GM18499 (cell line): Measurements from ENCODE around the gene CNN1.

Source experiments
- ATAC-seq: cut with Tn5 transposase; IDR thresholded peaks from one replicate; pipeline ENCODE4 v1.9.1; 2021; ENCODE audit warnings: moderate number of reproducible peaks; ENCODE audit not compliant: insufficient read depth, unreplicated experiment

The CNN1 gene

DNA sequence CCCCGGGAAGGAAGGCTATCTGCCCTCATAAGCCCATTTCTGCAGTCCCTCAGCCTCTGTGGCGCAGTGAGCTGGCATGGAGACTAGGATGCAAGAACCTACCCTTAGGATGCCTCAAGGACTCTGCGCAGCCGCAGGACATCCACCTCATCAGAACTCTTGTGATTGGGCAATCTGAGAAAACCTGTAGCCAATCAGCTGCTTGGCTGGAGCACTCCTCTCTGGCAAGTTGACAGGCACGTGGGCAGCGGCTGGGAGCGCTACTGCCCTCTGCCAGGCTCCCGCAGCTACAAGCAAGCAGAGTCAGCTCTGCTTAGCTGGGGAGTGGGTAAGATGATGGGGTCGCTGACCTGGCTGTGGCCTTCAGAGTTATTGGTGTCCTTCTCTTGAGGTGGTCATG, 8.2 kb upstream of the CNN1 start:
- ATAC-seq: no peak

DNA sequence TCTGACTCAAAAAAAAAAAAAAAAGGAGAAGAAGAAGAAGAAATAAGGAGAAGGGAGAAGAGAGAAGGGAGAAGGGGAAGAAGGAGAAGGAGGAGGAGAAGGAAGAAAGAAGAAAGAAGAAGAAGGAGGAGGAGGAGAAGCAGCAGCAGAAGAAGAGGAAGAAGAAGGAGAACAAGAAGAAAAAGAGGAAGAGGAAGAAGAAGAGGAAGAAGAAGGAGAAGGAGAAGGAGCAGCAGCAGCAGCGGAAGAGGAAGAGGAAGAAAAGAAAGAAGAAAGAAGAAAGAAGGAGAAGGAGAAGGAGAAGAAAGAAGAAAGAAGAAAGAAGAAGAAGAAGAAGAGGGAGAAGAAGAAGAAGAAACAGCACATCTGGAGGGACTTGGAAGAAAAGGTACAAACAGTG, 4.1 kb upstream of the CNN1 start:
- no peak for ATAC-seq

DNA sequence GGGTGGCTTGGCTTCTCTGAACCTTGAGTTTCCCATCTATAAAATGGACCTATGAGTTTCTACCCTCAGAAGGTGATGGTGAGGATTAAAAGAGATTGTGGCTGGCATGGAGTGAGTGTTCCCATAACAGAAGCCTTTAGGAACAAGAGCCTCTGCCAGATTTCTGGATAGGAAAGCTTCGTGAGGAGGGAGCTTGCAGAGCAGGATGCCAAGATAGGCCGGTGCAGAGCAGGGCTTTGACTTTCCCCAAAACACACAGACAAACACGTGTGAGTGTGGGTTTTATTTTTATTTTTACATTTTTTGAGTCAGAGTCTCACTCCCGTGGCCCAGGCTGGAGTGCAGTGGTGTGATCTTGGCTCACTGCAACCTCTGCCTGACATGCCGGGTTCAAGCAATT, 3.7 kb upstream of the CNN1 start:
- no peak for ATAC-seq

DNA sequence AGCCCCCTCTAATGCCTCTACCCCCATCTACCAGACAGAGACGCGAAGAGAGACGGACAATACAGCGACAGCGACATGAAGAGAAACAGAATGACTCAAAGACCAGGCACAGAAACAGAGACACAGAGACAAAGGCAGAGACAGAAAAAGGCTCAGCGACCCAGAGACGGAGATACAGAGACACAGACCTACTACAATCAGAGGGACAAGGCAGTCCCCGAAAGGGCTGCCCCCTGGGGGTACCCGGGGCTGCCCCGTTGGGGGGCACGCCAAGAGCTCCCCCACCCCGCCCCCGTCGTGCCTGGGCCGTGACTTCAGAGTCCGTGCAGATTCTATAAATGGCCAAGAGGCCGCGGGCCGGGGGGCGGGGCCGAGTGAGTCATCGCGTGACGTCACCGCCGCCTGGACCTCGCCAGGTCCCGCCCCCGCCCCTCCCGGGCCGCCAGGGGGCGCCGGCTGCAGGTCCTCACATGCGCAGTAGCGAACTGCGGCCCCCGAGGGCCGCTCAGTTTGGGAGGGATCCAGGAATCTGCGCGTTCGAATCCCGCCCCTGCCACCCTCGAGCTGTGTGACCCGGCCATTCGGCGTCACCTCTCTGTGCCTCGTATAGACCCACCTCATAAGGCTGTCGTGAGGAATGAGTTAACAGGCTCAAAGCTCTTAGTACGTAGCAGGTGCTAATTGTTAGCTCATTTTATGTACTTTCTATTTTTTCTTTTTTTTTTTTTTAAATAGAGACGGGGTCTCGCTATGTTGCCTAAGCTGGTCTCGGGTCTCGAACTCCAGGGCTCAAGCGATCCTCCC, 2.7 kb upstream of the CNN1 start:
- no peak for ATAC-seq

DNA sequence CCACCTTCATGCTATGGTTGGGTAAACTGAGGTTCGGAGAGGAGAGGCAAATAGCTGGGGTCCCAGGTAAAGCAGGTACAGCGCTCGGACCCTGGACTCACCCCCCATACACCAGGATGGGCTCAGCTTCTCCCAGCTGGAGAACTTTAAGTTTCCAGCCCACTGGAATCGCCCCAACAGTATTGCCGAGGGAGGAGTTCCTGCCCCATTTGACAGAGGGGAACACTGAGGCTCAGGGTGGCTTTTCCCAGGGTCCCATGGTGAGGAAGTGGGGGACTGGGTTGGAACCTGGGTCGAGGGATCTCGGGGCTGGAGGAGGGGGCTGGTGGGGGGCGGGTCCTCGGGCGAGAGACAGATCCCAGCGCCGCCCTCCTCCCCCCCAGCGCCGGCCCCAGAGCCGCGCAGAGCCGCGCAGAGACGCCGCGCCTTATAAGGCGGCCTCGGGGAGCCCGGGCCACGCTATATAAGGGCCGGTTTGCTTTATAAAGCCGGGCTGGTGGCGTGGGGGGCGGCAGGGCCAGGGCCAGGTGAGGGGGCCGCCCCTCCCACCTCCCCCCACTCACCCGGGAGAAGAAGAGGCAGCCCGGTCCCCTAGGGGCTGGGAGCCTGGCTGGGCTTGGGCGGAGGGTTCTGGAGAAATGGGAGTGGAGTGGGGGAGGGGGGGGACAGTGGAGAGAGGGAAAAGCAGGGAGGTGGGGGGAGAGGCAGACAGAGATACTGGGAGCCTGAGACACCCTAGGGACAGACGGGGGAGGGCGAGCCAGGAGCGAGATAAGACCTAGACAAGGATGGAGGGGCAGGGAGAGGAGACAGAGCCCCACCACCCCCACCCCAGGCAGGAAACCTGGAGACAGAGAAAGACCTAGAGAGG, 1.1 kb downstream of the CNN1 start:
- ATAC-seq: no peak

DNA sequence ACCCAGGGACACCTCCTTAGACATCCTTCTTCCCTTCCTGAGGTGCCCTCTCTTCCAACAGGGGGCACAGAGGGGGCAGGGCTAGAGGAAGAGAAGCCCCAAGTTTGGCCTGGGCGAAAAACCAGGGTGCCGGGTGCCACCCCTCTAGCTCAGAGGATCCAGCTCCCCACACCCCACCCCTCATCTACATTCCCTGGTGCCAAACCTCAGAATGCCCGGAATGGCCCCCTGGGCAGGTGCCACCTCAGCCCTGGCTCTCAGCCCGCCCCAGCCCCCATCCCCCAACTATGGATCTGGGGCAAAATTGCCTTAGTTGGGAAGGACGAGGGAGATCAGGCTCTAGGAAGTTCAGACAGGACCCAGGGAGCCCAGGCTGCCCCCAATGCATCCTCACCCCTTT, 2.0 kb downstream of the CNN1 start:
- ATAC-seq: no peak

DNA sequence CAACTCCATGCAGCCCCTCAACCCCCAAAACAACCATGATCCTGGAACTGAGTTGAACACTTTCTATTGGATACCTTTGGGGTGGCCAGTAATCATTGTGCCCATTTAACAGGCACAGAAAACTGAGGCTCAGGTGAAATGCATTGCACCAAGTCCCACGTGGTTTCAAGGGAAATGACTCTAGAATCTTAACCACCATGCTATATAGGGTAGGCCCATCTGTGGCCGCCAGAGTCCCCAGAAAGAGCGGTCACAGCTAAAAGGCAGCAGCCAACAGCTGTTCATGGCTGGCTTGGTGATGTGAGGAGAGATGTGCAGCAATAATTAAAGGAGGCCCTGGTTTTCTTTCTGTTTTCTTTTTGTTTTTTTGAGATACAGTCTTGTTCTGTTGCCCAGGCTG, 2.6 kb downstream of the CNN1 start:
- ATAC-seq: no peak

DNA sequence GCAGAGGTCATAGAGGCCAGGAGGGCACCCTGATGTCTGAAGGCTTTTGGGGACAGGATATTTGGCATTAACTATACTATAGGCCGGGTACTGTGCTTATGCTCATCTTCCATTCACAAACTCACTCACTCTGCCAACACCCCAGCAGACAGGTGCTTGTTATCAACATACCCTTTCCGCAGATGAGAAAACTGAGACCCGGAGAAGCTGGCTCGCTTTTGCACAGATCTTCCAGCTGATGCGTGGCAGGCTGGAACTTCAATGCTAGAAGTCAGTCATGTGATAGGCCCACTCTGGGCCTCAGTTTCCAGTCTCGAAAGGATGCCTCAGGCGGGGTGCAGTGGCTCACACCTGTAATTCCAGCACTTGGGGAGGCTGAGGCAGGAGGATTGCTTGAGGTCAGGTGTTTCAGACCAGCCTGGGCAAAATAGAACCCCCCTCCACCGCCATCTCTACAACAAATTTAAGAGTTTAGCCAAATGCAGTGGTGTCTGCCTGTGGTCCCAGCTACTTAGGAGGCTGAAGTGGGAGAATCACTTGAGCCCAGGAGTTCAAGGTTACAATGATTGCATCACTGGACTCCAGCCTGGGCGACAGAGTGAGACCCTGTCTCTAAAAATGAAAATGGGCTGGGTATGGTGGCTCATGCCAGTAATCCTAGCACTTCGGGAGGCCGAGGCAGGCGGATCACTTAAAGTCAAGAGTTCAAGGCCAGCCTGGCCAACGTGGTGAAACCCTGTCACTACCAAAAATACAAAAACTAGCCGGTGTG, 9.5 kb downstream of the CNN1 start:
- ATAC-seq: no peak

DNA sequence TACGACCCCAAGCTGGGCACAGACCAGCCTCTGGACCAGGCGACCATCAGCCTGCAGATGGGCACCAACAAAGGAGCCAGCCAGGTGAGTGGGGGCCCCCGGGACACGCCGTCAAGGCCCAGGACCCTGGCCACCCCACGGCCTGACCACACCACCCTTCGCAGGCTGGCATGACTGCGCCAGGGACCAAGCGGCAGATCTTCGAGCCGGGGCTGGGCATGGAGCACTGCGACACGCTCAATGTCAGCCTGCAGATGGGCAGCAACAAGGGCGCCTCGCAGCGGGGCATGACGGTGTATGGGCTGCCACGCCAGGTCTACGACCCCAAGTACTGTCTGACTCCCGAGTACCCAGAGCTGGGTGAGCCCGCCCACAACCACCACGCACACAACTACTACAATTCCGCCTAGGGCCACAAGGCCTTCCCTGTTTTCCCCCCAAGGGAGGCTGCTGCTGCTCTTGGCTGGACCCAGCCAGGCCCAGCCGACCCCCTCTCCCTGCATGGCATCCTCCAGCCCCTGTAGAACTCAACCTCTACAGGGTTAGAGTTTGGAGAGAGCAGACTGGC, 10.8 kb downstream of the CNN1 start:
- ATAC-seq: no peak

DNA sequence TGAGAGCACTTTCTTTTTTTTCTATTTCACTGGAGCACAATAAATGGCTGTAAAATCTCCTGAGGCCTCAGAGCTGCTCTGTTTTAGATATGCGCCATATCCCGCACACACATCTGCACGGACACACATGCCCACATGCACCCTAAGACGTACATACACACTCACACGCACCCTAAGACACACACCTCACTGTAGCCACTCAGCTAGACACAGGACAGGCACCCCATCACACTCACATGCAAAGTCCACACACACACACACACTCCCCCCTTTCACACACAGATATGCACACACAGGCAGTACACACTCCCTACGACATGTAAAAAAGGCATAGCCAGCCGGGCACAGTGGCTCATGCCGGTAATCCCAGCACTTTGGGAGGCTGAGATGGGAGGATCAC, 11.6 kb downstream of the CNN1 start:
- ATAC-seq: no peak

DNA sequence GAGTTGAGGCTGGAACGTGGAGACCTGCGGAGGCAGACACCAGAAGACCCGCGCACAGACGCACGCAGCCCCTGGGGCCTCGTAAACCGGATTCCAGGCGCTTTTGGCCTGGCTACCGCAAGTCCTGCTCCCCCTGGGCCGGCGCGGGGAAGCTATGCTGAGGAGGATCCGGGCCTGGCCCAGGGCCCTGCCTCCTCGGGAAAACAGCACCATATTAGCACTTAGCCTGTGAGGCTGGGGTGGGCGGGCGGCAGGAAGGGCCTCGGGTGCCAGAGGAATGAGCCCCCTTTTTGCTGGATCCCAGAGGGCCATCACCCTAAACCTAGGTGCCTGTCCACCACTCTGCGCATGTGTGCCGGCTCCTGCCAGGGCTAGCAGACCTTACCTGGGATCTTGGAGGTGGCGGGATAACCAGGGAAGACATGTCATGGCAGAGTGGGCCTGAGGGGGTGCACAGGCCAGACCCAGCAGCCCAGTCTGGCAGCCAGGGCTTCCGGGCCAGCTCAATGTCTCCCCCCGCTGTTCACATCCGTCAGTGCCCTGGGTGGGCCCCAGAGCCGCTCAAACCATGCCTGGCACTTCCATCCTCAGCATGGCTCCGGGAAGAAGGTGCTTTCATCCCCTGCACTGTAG, 13.1 kb downstream of the CNN1 start:
- ATAC-seq: no peak

DNA sequence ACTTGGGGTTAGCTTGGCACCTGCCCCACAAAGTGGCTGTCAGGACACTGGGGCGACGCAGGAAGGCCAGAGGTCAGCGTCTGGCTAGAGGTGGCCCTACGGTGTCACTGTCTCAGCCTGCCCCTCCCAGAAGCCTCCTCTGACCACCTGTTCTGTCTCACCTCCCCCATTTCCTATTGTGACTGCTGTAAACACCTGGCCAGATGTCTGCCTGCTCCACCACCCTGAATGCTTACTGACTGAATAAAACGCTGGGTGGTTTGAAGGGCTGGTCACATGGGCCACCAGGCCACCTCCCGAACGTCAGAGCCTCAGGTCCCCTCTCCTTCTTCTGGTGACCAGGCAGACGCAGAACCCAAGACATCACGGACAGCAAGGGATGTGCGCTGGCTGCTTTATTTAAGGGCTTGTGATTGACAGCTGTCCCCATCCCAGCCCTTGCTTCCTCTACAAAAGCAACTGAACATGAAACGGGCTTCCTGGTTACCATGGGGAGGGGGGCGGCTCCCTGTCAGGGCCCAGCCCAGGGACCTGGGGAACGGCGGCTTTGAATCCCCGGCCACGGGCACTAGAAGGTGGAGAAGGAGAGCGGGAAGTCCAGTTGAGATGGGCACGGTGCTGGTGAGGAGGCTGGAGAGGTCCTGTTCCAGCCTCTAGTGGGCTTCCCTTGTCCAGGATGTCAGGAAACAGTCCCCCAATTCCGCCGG, 14.2 kb downstream of the CNN1 start:
- ATAC-seq: no peak

DNA sequence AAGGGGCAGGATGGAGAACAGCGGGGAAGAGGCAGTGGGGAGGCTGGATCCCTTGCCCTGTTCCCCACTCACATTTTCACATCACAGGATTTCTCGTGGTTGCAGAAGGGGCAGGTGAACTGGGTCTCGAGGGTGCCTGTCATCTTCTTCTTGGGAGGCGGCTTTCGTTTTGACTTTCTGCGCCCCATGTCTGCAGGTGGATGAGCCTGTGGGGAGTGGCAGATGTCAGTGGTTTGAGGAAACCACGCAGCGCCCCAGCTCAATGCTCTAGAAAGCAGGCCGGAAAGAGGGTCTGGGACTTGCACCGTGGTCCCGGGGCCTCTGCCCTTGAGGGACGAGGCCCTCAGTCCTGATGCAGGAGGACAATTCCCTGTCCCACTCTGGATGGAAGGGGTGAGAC, 15.5 kb downstream of the CNN1 start:
- no peak for ATAC-seq

DNA sequence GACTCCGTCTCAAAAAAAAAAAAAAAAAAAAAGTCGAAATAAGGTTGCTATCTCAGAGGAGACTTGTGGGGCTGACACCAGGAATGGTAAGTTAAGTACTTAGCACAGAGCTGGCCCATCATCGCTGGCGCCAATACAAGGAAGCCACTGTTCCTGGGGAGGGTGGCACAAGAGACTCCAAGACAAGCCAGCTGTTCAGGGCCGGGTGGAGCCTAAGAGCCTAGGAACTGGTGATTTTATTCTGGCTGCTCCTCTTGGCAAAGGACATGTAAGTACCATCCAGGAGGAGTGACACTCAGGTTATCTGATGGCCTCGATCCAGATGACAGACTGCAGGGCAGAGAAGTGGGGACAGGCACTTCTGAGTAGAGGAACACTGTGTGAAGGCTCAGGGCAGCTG, 16.6 kb downstream of the CNN1 start:
- no peak for ATAC-seq

DNA sequence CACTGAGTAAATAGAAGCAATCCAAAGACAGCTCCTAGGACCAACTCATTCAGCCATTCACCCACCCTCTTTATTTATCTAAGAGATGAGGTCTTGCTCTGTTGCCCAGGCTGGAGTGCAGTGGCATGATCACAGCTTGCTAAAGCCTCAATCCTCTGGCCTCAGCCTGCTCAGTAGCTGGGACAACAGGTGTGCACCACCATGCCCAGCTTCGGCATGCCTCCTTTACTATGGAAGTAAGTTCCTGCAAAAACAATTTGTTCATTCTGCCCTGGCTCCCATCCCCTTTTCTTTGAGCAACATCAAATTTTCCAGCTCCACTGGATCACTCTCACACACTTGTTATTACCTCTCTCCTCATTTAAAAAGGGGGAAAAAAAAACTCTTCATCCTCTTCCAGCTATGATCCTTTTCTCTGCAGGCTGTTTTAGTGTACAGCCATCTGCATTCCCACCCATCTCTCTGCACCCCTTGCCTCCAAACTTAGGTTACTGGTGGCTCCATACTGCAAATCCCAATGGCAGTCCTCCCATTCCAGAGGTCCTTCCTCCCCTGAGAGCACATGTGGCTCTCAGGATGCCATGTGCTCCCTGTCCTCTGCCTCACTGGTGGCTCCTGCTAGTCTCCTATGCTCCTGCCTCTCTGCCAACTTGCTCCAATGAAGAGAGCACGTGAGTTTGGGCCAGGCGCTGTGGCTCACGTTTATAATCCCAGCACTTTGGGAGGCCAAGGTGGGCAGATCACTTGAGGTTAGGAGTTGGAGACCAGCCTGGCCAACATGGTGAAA, 18.2 kb downstream of the CNN1 start:
- no peak for ATAC-seq

DNA sequence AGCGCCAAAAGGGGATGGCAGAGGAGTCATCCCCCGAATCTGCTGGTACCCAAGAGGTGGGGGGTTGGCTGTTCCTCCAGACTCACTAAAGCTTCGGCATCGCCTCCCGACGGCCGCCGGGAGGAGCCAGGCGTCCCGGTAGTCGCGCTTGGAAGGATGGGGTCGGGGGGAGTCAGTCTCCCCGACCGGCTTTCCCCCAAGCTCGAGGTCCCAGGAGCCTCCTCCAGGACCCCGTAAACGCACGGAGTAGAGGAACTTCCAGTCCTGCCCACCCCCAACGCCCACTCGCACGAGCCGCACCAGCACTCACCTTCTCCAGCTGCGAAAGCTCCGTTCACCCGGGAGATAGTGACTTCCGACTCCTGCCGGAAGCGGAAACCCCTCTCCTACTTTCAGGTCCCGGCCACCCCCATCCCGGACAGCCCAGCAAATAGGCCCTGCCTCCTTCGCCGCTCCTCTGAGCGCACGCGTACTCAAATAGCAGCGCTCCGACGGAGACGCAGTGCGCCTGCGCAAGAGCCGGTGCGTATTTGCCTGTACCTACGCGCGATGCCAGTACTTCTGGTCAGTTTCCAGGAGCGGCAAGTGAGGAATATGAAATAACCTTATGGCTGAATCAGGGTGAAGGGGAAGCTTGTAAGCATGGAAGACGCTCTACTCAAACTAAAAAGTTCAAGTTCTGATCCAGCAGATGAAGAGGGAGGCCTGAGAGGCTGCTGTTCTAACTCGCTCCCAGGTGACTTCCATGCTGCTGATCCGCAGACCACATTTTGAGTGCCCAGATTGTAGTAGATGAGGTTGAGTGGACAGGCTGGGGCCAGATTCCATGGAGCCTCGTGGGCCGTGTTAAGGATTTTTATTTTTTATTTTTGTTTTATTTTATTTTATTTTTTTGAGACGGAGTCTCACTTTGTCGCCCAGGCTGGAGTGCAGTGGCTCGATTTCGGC, 20.5 kb downstream of the CNN1 start, which contains the start of gene ELOF1:
Gene ELOF1, minus strand, starts transcription at position 350 of the 948 bp plus-strand sequence. CDS start 4,883 bp downstream, outside the sequence.
- ATAC-seq: peak; percentile 40

DNA sequence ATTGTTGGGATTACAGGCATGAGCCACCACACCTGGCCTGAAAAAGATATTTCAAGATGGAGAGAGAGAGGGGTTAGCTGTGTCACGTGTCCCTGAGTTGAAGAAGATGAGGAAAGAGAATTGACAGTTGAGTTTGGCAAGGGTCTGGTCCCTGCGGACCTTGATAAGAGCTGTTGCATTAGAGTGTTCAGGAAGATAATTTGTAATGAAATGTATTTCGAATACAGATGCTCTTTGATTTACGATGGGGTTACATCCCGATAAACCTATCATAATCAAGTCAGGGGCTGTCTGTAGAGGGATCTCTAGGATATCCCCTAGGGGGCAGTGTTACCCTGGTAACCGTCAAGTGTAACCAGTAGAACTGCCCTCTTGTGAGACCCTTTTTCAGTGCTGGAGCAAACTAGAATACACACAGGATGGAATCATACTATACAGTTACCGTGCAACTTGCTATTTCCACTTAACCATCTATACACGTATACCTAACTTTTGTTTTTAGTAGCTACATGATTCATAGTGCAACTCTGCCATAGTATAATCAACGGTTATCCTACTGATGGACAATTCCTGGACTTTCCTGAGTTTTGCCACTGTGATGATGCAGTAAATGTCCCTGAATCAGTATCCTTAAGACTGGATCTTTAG, 21.9 kb downstream of the CNN1 start:
- ATAC-seq: peak; percentile 37
